Stimulated activated CD8-positive, alpha-beta memory T cell treated with anti-CD3 and anti-CD28 coated beads, Interleukin-7, amount 100 ng/mL, for 48 hours (primary cell): ENCODE data around the gene KLC1.

Source experiments
- DNase-seq, 2 donors: peaks; one replicate each; pipeline ENCODE4 v3.0.0-alpha.2; 2020; ENCODE audit warnings: low read depth in 1 of 2; ENCODE audit errors: extremely low read depth in 1 of 2

KLC1 gene

DNA sequence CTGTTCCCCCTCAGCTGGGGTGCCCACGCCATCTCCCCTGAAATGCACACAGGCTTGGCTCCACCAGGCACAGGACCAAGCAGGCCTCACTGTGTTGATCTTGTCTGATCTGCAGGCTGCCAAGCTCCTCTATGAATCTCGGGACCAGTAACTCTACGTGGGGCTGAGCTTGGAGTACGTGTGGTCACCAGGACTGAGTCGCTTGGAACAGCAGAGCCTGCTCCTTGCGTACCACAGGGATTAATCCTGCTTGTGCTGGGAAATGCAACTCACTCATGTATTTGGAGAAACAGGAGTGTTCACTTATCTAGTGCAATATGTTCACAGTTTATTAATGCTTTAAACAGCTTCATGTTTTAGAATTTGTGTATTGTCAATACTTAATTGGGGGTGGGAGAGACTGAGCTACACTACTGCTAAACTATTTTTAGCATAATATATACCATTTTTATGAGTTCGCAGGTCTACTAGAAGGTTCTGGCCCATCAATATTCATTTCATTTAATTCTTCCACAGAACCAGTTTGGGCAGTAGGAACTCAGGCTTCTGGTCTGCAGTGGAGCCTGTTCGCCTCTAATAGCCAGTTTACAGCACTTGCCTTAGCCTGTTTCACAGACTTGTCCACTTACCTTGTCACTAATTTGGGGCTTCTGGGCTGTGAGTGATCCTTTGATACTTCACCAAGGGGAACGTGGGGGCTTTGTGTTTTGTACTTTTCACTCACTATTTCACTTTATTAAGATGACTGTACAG lies 104.0 kb downstream of the KLC1 start:
- DNase-seq: no peak

DNA sequence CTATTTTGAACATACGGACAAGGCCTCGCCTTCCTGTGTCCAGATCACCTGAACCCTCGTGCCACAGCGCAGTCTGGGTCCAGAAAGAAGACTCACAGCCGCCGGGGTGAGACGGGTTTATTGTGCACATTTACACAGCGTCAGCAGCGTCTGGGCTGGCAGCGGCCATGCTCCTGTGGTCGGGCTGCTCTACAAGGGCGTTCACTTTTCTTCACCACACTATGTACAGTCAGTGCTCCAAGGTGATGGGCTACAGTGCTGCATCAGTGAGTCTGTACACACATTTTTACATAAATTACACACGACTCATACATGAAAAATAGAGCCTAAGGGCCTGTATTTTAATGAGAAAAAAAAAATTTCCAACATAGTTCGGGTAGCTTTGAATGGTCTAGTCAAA lies 104.6 kb downstream of the KLC1 start:
- no peak for DNase-seq

DNA sequence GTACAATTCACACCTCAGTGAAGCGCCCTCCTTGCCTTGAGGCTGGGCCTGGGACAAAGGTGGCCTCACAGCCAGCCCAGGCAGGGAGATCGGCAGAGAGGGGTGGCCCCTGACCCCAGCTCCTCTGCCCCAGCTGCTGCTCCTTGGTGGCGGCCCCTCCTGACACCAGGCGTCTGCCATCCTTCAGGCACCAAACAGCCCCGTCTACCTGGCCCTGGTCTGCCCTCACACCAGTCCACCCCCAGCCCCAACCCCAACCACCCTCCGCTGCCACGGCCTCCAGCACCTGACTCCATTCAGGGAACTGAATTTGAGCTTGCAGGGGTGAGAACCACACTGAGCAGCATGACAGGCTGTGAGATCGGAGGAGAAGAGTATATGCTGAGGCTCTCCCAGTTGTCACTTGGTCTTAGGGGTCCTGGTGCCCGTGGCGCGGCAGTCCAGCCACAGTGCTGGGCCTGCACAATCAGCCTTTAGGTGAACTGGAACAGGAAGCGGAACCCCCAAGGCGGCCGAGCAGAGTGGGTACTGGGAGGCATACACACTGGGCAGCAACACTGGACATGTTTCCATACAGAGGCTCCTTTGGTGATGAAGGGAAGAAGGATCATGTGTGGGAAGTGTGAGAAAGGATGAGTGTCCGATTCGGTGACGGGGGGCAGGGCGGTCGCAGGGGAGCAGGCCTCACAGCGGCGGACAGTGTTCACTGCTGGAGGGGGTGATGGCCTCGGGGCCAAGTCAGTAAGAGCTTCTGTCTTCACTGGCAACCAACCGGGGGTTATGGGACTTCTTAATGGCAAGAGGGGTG lies 105.3 kb downstream of the KLC1 start:
- DNase-seq: no peak

DNA sequence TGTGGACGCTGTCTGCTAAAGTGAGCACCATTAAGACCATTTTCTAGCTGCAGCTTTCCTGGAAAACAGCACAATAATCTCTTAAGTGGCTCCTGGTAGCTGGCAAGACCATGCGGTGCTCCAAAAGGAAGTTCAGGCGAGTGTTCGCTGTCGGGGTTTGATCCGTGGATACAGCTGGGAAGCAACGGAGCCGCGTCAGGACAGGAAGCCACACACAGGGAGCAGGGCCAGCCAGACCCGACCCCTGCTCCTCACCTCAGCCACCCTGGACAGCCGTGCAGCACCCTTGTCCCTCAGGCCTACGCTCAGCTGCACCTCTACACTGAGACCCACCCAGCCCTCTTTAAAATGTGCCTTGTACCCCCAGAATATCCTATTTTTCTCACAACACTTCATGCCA lies 106.0 kb downstream of the KLC1 start:
- no peak for DNase-seq

DNA sequence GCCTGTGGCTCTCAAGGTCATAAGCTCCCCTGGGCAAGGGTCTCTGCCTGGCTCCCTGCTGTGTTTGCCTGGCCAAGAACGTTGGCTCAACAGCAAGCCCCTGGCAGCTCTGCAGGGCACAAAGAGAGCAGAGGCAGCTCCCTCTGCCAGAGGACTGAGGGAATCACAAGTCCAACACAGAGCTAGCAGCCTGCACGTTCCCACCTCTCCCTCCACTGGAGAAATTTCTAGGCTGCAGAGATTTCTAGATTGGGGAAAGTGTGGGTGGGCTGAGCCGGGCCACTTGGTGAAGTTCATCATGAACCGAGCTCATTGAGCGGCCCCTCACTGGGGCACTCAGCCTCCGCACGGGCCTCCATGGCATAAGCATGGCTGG lies 106.4 kb downstream of the KLC1 start:
- DNase-seq: no peak

DNA sequence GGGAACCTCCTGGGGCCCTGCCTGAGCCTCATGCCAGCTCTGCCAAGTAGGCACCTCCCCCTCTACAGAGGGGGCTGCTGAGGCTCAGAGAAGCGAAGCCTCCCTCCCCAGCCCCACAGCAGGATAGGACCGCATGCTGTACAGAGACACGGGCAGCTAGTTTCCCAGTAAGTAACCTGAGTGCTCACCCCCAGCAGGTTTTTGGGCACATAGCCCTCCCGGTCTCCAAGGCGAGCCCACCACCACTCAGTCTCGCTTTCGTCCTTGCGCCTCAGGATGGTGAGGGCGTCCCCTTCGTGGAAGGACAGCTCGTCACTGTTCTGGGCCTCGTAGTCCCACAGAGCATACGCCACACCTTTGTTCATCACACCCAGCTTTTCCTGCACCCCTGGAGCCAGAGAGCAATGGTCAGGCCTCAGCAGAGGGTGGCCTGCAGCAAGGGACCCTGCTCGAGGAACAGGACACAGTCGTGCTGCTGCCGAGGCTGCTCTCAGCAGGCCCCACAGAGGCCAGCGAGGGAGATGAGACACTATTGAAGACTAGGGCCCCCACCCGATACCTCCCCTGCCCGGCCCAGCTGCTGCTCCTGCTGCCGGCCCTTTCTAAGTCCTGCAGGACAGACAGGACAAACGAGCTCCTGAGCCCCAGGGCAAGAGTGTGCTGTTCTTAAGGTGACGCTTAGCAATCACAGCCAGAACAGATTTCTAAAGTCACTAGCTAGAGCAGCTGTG lies 107.0 kb downstream of the KLC1 start:
- no peak for DNase-seq

DNA sequence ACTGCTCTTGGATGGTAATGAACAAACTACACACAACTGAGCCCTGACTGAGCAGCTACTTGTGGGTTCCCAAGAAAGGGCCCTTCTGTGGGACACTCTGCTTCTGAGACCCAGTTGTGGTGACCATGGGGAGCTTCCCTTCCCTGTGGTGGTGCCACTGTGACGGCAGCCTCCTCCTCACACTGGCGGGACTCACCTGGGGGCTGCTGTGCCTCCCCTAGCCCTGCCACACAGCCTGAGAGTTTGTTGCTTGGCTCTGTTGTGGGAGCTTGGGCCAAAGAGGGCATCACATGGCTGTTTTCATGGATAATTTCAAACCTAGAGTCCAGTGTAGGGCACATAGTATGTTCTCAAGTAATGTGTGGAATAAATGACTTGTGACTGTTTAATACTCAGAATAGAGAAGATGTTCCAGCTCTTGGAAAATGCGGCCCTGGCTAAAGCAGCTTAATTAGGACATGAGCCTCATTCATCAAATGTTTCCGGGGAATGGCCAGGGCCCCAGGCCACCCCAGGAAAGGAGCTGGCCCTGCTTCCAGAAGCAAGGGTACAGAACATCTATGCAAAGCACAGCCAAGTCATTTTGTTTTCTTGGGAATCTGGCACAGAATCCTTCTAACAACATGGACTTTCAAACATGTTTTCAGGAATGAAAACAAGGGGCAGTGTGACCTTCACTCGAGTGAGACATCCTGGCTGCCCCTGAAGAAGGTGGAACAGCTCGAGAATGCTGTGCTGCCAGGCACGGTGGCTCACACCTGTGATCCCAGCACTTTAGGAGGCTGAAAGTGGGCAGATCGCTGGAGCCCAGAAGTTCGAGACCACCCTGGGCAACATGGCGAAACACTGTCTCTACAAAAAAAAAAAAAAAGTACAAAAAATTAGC lies 107.8 kb downstream of the KLC1 start:
- DNase-seq: no peak

DNA sequence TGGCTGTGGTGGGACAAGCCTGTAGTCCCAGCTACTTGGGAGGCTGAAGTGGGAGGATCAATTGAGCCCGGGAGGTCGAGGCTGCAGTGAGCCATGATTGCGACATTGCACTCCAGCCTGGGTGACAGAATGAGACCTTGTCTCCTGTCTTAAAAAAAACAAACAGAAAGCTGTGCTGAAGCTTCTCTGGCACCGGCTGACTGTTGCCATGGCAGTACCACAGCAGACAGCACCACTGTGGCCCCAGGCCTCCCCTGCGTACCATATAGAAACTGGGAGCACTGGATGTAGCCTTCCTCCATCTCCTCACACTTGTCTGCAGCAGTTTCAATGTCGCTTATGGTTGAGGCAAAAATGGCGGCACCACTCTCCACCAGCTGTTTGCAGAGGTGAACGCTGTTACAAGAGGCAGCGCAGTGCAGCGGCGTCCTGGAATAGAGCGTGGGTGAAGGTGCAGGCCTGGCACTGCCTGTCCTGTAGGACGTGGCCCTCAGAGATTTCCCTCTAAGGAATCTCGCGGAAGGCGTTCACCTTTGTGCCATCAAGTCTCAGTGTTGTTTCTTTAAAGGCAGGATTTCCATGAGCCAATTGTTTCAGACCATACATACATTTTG lies 108.5 kb downstream of the KLC1 start:
- no peak for DNase-seq

DNA sequence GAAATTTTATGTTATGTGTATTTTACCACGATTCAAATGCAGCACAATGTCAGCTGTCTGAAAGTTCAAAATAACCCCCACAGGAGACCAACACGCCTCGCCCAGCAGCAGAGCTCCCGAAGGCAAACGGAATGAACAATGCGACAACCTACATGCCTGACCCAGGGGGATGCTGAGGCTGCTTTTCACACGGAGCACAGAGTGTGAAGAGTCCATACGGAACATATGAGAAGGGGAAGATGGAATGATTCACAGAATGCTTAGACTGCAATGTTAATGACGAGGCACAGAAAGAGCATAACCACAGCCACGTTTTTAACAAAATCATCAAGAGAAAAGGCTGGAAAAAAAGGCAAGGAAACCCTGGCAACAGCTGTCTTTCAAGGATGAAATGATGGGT lies 109.2 kb downstream of the KLC1 start:
- DNase-seq: no peak

DNA sequence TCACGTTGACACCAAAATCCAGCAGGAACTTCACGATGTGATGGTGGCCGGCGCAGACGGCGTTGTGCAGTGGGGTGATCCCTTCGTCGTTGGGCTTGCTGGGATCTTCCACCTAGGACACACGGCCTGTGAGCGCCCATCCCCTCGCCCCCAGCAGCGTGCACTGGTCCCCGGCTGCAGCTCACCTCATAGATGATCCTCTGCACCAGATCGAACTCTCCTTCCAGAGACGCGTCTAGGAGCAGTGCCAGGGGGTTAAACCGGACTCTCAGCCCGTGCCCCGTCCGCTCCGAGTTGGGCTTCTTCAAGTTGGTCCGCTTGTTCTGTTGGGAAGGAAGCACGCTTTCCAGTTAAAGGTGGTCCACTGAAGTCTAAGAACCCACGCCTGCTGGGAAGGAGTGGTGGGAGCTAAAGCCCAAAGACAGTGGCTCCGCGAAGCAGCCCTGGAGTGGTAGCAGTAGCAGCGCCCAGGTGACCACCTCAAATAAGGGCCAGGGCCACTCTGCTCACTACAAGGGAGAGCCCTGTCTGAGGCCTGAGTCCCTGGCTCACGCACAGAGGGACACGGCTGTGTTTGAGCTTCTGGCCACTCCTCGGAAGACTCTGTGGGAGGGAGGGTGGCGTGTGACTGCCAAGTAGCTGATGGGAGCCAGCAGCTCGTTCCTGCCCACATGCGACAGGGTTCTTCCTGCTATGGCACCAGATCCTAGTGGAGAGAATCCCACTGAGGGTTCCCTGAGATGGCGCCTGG lies 109.9 kb downstream of the KLC1 start:
- DNase-seq: no peak

DNA sequence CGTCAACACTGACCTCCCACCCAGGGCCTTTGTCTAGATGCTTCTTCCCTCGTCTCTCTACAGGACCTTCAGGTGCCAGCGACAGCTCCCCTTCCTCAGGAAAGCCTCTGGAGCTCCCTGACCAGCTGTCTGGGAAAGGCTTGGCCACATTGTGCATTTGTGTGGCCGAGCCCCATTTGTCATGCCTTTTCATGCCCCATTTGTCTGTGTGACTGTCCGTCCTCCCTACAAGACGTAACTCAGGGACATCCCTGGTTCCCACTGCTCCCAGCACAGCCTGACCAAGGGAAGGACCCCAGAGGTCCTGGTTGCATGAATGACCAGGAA lies 110.4 kb downstream of the KLC1 start:
- no peak for DNase-seq

DNA sequence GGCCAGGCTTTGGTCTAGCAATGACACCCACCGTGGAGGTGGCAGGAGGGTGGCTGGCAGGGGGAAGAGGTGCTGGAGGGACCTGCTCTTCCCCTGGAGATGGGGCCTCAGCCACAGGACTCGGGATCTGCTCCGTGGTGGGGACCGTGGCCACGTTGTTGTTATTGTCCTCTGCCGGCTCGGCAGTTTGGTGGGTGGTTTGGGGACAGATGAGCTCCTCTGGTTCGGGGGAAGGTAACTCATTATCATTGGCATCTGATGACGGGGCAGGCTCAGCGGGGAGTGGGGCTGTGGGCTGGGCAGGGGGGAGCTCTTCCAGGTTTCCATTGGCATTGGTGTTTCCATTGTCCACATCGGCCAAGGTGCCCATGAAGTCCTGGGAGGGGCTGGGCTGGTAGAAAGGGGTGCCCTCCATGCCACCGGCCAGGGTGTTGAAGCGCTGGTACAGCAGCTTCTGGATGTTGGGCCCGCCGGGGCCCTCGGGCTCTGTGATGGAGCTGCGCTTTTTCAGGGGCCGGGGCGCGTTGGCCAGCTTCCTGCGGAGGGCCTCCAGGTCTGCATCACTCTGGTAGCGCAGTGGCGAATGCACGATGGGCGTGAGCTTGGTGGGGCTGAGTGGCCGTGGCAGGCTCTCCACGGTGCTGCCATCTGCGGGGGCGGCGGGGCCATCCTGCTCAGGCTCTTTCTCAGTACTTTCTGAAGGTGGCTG lies 110.9 kb downstream of the KLC1 start:
- DNase-seq: no peak

DNA sequence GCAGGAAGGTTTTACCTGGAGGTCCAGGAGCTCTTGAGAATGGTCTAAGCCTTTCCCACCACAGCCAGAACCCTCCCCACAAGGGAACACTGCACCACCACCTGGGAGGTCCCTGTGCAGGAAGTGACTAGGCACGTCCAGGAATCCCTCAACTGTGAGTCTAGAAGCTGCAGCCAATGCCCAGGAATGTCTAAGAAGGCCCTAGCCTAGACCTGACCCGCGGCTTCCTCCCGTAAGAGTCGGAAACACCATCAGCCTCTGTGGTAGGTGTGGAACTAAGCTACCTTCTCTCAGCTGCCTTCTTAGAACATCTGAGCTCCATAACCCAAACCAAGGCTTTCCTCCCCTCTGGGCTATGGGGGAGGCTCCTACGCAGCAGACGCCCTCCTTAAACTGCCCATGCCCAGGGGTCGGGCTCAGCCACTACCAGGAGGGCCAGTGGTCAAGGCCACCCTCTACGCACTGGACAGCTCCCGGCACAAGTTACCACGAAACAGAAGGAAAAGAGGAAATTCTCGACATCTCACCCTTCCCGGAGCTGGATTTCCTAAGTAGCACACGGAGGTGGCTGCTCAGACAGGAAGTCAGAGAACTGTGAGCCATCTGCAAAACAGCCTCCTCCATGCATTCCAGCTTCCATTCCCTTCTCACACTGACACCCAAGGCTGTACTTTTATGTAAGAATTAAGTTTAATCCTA lies 112.1 kb downstream of the KLC1 start:
- DNase-seq: no peak

DNA sequence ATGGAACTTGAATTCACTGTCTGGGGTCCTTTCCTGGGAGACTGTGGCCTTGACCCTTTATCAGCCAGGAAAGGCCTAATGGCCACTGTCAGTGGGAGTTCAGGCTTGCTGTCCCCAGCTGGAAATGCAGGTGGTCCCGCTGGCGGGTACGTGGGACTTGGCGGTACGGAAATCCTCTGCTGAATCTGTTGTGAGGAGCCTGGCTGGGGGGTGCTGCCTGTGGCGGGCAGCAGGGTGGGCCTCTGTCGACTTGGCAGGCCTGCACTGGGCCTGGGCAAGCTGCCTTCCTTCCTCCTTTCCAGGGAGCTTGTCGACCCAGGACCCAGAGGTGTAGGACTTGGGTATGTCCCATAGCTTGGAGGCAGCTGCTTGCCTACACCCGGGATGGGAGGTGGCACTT lies 112.9 kb downstream of the KLC1 start:
- DNase-seq: no peak

DNA sequence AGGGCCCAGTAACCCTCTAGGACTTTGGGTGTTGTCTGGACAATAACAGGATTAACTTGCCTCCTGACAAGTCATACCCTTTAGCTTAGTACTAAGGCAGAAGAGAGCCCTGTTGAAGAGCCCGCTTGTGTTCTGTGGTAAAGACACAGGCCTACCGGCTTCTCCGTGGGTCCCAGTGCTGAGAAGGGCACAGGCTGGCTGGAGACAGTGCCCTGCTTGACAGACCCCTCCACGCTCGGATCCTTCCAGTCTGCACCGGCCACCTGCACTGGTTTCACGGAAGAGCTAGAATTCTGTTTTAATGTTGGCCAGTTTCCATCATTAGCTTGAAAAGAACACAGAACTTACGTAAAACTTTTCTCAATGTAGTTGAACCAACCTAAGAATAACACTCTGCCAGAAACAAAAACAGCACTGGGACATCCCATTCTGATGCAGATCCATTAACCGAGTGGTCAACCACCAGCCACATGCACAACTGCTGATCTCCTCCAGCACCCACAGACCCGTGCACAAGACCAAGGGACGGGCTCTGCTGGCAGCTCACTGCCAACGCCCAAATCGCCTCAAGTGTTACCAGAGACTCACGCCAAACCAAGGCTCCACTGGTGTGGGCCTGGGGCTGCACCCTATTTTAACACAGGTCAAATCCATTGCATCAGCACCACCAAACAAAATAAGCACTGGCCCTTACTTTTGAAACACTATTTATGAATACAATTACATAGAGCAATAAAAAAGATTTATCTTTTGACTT lies 113.7 kb downstream of the KLC1 start:
- no peak for DNase-seq

DNA sequence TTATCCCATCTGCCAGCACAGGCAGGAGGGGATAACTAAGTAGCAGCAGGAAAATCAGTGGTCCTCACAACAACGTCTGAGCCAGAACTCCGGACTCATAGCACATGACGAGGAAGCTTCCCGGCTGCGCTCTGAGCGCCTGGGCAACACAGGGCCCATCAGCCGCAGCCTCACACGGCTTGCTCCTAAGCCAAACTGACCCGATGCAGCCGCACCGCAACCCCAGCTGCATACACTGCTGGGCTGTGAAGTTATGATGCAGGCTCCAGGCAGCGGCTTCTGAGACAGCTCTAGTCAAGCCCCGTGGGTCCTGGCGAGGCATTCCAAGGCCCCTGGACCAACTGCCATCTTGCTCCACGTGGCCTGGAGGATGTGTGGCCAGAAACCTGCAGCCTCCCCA lies 114.7 kb downstream of the KLC1 start:
- DNase-seq: no peak

DNA sequence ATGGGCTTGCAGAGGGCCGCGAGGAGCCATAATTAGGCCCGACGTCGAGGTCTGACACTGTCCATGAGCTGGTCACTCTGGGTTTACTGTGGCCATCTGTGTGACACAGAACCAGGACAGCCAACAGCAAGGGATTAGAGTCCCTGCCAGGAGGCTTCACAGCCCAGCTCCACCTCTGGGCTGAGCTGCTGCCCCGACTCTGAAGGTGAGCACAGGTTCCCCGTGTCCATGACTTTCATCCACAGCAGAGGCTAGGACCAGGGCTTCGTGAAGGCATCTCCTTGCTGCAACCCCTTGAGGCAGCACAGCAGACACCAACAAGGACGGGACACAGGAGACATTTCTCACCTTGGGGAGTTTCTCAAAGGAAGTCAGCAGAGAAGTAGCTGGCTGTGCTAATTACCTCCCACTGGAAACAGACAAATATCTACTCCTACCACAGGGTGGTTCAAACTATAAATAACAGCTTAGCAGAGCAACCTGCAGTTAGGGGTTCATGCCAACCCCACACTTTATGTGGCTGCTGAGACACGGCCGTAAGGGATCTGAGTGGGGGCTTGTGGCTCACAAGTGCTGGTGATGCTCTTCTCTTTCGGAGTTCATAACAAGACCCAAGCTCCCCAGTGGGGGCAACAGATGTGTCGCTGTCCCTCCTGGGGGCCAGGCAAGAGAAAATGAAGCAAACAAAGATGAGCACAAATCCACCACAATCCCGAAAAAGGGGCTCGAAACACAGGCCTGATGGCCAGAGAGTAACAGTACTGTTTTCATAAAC lies 115.8 kb downstream of the KLC1 start:
- DNase-seq: no peak
